GM20000 (cell line): ENCODE measurements around the gene PHETA1.
A peak's percentile ranks its signal among the peaks of the same experiment; 100 is the strongest.
"Not testable (repeated sequence)": the region's sequence is repeated elsewhere in the genome, so short reads cannot be mapped to it uniquely, and the experiment has no call there.

ENCODE experiments used
- DNase-seq: peaks from one replicate; pipeline ENCODE4 v3.0.0; 2012; ENCODE audit warnings: low spot score
- CTCF ChIP-seq: IDR thresholded peaks from 2 replicates; pipeline ENCODE4 v1.5.1; 2012; ENCODE audit warnings: mild to moderate bottlenecking, control low read depth; ENCODE audit errors: extremely low read depth, missing control alignments

The PHETA1 gene

DNA sequence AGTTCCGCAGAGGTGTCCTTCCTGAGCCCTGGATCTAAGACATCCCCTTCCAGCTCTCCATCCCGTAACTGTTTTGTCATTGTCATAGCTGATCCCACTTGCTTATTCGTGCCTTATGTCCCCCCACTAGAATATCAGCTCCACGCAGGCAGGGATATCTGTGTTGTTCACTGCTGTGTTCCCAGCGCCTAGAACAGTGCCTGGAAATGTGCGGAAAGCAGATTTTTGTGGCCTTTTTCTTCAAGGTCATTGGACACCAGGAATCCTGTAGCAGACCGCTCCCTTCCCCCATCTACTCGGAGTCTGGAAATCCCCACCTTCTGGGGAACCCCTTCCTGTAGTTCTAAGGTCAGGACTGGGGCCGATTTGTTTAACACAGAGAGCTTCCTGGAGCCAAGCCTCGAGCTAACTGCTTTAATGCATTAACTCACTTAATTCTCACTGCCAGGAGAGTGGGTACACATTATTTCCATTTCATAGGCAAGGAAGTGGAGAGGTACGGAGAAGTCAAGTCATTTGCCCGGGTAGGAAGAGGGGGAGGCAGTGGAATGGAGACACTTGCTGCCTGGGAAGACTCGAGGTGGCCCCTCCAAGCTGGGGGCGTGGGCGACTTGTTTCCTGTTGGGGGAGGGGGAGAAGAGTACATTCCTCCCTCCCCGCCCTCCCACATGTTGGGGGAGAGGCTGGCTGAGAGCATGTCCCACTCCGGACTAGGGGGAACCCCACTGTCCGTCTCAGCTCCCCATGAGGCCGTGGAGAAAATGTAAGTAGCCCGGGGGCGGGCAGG, 35.7 kb upstream of the PHETA1 start:
- no peak for TF ChIP-seq CTCF
- DNase-seq, result peak; percentile 68

DNA sequence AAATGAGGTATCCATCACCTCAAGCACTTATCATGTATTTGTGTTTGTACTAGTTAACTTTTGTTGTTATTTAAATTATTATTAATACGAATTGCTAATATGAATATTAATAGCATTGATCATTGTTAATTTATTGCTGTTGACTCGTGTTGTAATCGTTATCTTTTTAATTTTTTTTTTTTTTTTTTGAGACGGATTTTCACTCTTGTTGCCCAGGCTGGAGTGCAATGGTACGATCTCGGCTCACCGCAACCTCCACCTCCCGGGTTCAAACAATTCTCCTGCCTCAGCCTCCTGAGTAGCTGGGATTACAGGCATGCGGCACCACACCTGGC, 33.6 kb upstream of the PHETA1 start:
- DNase-seq, result not testable (repeated sequence)

- DNase-seq, result no peak
- TF ChIP-seq CTCF, result no peak
Observed at GRCh38 chr12:111401167-111401605, 32.3 kb upstream of the PHETA1 start.

DNA sequence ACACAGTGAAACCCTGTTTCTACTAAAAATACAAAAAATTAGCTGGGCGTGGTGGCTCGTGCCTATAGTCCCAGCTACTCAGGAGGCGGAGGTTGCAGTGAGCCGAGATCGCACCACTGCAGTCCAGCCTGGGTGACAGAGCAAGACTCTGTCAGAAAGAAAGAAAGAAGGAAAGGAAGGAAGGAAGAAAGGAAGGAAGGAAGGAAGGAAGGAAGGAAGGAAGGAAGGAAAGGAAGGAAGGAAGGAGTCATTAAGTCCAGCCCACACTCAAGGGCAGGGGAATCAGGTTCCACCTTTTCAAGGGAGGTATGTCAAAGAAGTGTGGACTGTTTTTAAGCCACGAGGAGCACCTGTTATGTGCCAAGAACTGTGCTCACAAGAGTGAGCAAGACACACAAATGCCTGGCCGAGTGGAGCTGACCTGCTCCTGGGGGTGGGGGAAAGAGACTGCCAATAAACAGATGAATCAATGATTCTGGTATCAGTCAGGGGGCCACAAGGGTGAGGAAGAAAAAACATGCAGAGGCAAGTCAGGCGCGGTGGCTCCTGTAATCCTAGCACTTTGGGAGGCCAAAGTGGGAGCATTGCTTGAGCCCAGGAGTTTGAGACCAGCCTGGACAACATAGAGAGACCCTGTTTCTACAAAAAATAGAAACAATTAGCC, 31.0 kb upstream of the PHETA1 start:
- not testable (repeated sequence) for DNase-seq

GRCh38 chr12:111398530-111398929, 29.6 kb upstream of the PHETA1 start:
- no peak for TF ChIP-seq CTCF
- peak; percentile 2 for DNase-seq

DNA sequence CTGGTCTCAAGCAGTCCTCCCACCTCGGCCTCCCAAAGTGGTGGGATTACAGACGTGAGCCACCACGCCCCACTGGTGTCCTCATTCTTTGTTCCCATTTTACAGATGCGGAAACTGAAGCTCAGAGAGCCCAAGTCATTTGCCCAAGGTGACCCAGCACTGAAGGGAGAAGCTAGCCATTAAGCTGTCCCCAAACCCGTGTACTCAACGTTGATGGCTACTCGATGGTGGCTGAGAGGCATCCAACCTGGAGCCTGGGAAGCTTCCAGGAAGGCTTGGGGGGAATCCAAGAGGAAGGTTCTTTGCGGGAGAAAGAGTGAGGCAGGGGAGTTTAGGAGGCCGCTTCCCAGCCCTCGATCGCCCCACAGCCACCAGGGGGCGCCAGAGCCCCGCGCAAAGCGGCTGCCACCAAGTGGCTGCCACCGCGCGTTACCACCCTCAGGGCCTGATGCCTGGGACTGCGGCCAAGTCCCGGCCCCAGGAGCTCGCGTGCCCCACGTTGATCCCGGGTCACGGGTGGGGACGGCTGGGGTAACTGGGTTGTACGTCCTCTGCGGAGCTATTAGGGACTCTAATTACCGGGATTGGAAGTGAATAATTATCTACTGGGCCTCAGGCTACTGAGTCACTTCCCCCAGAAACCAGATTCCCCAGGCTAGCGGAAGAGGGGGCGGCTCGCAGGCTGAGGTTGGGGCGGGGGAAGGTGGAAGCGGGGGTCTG, 28.0 kb upstream of the PHETA1 start:
- peak; percentile 82 for DNase-seq
- TF ChIP-seq CTCF, result peak; percentile 95

DNA sequence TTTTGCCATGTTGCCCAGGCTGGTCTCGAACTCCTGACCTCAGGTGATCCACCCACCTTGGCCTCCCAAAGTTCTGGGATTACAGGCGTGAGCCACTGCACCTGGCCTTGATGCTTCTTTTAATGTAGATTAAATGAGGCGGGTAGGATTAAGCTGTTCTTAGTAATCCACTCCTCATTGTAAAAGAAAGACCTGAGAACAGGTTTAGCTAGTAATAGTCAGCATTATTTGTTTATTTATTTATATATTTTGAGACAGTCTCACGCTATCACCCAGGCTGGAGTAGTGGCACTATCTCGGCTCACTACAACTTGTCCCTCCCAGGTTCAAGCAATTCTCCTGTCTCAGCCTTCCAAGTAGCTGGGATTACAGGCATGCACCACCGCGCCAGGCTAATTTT, 27.4 kb upstream of the PHETA1 start:
- not testable (repeated sequence) for DNase-seq

GRCh38 chr12:111395336-111396187, 26.7 kb upstream of the PHETA1 start:
- DNase-seq, result no peak
- no peak for TF ChIP-seq CTCF
